HG03354 (cell line): ENCODE data around the gene ZBED1.
"Not testable (repeated sequence)": the region's sequence is repeated elsewhere in the genome, so short reads cannot be mapped to it uniquely, and the experiment has no call there.

ENCODE experiments used
- ATAC-seq: cut with Tn5 transposase; IDR thresholded peaks from one replicate; pipeline ENCODE4 v1.9.1; 2021; ENCODE audit warnings: mild to moderate bottlenecking; ENCODE audit not compliant: unreplicated experiment, poor library complexity, severe bottlenecking

The ZBED1 gene

GRCh38 chrX:2479982-2480381 lies 20.8 kb downstream of the ZBED1 start:
- ATAC-seq: not testable (repeated sequence)

GRCh38 chrX:2479420-2479780 lies 21.4 kb downstream of the ZBED1 start:
- no peak for ATAC-seq

GRCh38 chrX:2478546-2479419 lies 22.0 kb downstream of the ZBED1 start:
- ATAC-seq: no peak

GRCh38 chrX:2477313-2477712 lies 23.5 kb downstream of the ZBED1 start:
- not testable (repeated sequence) for ATAC-seq

GRCh38 chrX:2474963-2475726 lies 25.6 kb downstream of the ZBED1 start:
- no peak for ATAC-seq

GRCh38 chrX:2474280-2474962 lies 26.4 kb downstream of the ZBED1 start:
- no peak for ATAC-seq

GRCh38 chrX:2473064-2473463 lies 27.7 kb downstream of the ZBED1 start:
- ATAC-seq: not testable (repeated sequence)

- ATAC-seq: no peak
Measured at GRCh38 chrX:2471641-2472040, 29.1 kb downstream of the ZBED1 start.

- not testable (repeated sequence) for ATAC-seq
Measured at GRCh38 chrX:2471126-2471525, 29.6 kb downstream of the ZBED1 start.

- ATAC-seq: not testable (repeated sequence)
Measured at GRCh38 chrX:2469852-2470251, 30.9 kb downstream of the ZBED1 start.

- ATAC-seq: no peak
Measured at GRCh38 chrX:2469196-2469685, 31.5 kb downstream of the ZBED1 start.

- ATAC-seq: no peak
Measured at GRCh38 chrX:2468261-2469195, 32.2 kb downstream of the ZBED1 start.

GRCh38 chrX:2466876-2467656 lies 33.7 kb downstream of the ZBED1 start:
- ATAC-seq: no peak

- no peak for ATAC-seq
Measured at GRCh38 chrX:2464677-2465166, 36.1 kb downstream of the ZBED1 start.

GRCh38 chrX:2463973-2464676 lies 36.7 kb downstream of the ZBED1 start:
- no peak for ATAC-seq

- not testable (repeated sequence) for ATAC-seq
Measured at GRCh38 chrX:2463481-2463880, 37.3 kb downstream of the ZBED1 start.

GRCh38 chrX:2462780-2463179 lies 38.0 kb downstream of the ZBED1 start:
- no peak for ATAC-seq

- no peak for ATAC-seq
Measured at GRCh38 chrX:2462074-2462473, 38.7 kb downstream of the ZBED1 start.
